ENCODE data around the gene ANKRD12.

ANKRD12 gene

DNA sequence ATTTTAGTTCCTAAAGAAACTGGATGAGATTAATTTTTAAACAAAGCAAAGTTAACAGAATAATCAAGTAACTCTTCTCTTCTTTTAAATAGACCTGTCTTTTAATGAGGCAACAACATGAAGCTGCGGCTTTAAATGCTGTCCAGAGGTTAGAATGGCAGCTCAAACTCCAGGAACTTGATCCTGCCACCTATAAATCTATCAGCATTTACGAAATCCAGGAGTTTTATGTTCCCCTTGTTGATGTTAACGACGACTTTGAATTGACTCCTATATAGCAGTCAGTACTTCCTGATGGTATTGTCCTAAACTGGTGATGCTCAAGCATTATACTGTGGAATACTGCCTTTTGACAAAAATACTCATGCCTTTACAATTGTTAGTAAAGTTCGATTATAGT is 144.3 kb downstream of the ANKRD12 start:
- POLR2A ChIA-PET: no interaction called here
- H3K4me3 ChIP-seq (ENCODE audit: low read depth, low read length): no peak overlapping the region

DNA sequence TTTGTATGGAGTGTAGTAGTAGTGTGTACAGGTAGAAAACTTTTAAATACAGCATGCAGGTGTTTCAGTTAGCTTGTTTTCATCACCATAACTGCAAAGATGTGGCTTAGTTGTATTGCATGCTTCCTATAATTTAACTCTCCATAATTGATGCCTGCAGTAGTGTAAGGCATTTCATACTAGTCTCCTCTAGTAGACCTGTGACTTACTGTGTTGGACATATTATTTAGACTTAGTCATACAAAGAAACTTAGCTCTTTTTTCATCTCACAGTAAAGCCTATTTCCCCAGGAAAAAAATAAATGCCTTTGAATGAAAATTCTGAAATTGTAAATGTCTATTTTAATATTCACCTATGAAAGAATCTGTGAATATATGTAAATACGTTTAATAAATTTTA is 145.2 kb downstream of the ANKRD12 start:
- Histone ChIP-seq H3K4me3 (ENCODE audit: low read depth, low read length) (no peak overlapping the region), H3K36me3 (ENCODE audit: control insufficient read depth in 2 of 2, insufficient read depth in 1 of 2, low read length in 2 of 2) (no peaks in the 10 kb centered on the region; a peak in 1 of 3 replicates), H3K27ac (ENCODE audit: extremely low read depth, low read depth, low read length) (no peak overlapping the region), H3K9me3 (ENCODE audit: control insufficient read depth, insufficient read depth, low read depth, low read length) (no peaks in the 10 kb centered on the region), H3K4me1 (ENCODE audit: control insufficient read depth, insufficient read depth, low read length) (no peaks in the 10 kb centered on the region)
- ChIA-PET CTCF (no interaction called here), POLR2A (interaction anchor here (0.6 kb wide), 1 partner anchor 809 kb away, joined by 3 read pairs; no protein-coding TSS in a partner anchor)
- TF ChIP-seq, protein P1, sequence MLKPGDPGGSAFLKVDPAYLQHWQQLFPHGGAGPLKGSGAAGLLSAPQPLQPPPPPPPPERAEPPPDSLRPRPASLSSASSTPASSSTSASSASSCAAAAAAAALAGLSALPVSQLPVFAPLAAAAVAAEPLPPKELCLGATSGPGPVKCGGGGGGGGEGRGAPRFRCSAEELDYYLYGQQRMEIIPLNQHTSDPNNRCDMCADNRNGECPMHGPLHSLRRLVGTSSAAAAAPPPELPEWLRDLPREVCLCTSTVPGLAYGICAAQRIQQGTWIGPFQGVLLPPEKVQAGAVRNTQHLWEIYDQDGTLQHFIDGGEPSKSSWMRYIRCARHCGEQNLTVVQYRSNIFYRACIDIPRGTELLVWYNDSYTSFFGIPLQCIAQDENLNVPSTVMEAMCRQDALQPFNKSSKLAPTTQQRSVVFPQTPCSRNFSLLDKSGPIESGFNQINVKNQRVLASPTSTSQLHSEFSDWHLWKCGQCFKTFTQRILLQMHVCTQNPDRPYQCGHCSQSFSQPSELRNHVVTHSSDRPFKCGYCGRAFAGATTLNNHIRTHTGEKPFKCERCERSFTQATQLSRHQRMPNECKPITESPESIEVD (tag by site-specific recombination; IDR thresholded peaks at IDR 0.05): no peak
- TF ChIP-seq ZNF677 (tag by site-specific recombination; IDR thresholded peaks at IDR 0.05): no peak
- TF ChIP-seq ZNF19 (tag by site-specific recombination; IDR thresholded peaks at IDR 0.05; ENCODE audit: low read depth): no peak
- TF ChIP-seq, protein P2, sequence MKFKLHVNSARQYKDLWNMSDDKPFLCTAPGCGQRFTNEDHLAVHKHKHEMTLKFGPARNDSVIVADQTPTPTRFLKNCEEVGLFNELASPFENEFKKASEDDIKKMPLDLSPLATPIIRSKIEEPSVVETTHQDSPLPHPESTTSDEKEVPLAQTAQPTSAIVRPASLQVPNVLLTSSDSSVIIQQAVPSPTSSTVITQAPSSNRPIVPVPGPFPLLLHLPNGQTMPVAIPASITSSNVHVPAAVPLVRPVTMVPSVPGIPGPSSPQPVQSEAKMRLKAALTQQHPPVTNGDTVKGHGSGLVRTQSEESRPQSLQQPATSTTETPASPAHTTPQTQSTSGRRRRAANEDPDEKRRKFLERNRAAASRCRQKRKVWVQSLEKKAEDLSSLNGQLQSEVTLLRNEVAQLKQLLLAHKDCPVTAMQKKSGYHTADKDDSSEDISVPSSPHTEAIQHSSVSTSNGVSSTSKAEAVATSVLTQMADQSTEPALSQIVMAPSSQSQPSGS (tag by site-specific recombination; IDR thresholded peaks at IDR 0.05; ENCODE audit: low read depth): no peak
- TF ChIP-seq ZNF335 (tag by site-specific recombination; conservative IDR thresholded peaks at IDR 0.05): no peak
- TF ChIP-seq, protein P3, sequence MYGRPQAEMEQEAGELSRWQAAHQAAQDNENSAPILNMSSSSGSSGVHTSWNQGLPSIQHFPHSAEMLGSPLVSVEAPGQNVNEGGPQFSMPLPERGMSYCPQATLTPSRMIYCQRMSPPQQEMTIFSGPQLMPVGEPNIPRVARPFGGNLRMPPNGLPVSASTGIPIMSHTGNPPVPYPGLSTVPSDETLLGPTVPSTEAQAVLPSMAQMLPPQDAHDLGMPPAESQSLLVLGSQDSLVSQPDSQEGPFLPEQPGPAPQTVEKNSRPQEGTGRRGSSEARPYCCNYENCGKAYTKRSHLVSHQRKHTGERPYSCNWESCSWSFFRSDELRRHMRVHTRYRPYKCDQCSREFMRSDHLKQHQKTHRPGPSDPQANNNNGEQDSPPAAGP (tag by site-specific recombination; IDR thresholded peaks at IDR 0.05): no peak
- no peak for TF ChIP-seq ZNF202 (tag by site-specific recombination; IDR thresholded peaks at IDR 0.05; ENCODE audit: borderline replicate concordance)
- TF ChIP-seq ZNF121 (tag by site-specific recombination; IDR thresholded peaks at IDR 0.05): no peak

More for the DNA sequence above, 144.3 kb downstream of the ANKRD12 start:
- no peaks in the 10 kb centered on the region for H3K9me3 ChIP-seq (ENCODE audit: control insufficient read depth, insufficient read depth, low read depth, low read length)
- H3K36me3 ChIP-seq (ENCODE audit: control insufficient read depth in 2 of 2, insufficient read depth in 1 of 2, low read length in 2 of 2): peaks cover under 1 to 6% of the 10 kb centered on the region in 2 experiments; a peak in 2 of 3 replicates
- H3K4me1 ChIP-seq (ENCODE audit: control insufficient read depth, insufficient read depth, low read length): no peaks in the 10 kb centered on the region
- CTCF ChIA-PET: no interaction called here
- H3K27ac ChIP-seq (ENCODE audit: extremely low read depth, low read depth, low read length): no peak overlapping the region
- TF ChIP-seq, protein P4, sequence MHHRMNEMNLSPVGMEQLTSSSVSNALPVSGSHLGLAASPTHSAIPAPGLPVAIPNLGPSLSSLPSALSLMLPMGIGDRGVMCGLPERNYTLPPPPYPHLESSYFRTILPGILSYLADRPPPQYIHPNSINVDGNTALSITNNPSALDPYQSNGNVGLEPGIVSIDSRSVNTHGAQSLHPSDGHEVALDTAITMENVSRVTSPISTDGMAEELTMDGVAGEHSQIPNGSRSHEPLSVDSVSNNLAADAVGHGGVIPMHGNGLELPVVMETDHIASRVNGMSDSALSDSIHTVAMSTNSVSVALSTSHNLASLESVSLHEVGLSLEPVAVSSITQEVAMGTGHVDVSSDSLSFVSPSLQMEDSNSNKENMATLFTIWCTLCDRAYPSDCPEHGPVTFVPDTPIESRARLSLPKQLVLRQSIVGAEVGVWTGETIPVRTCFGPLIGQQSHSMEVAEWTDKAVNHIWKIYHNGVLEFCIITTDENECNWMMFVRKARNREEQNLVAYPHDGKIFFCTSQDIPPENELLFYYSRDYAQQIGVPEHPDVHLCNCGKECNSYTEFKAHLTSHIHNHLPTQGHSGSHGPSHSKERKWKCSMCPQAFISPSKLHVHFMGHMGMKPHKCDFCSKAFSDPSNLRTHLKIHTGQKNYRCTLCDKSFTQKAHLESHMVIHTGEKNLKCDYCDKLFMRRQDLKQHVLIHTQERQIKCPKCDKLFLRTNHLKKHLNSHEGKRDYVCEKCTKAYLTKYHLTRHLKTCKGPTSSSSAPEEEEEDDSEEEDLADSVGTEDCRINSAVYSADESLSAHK (tag by site-specific recombination; IDR thresholded peaks at IDR 0.05): peak; percentile 41; the same call in 1 of the 2 replicates
- TF ChIP-seq SP3 (tag by site-specific recombination; IDR thresholded peaks at IDR 0.05): no peak

DNA sequence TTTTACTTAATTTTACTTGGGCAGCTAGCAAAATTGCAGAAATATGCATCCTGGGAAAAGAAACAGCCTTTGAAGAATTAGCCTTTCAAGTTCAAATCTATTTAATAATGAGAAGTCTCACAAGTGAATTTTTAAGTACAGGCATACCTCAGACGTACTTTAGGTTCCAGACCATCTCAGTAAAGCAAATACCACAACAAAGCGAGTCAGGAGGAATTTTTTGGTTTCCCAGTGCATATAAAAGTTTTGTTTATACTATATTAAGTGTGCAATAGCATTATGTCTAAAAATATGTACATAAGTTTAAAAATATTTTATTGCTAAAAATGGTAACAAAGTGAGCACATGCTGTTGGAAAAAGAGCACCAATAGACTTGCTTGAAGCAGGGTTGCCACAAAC is 147.2 kb downstream of the ANKRD12 start:
- Histone ChIP-seq H3K4me1 (ENCODE audit: control insufficient read depth, insufficient read depth, low read length) (no peaks in the 10 kb centered on the region), H3K9me3 (ENCODE audit: control insufficient read depth, insufficient read depth, low read depth, low read length) (no peaks in the 10 kb centered on the region), H3K27ac (ENCODE audit: extremely low read depth, low read depth, low read length) (no peak overlapping the region), H3K36me3 (ENCODE audit: control insufficient read depth in 2 of 2, insufficient read depth in 1 of 2, low read length in 2 of 2) (no peaks in the 10 kb centered on the region; a peak in 1 of 3 replicates), H3K4me3 (ENCODE audit: low read depth, low read length) (no peak overlapping the region)
- ChIA-PET POLR2A (no interaction called here), CTCF (interaction anchor here (0.6 kb wide), 1 partner anchor 67 kb away, joined by 3 read pairs; no protein-coding TSS in a partner anchor)
- TF ChIP-seq ZNF202 (tag by site-specific recombination; IDR thresholded peaks at IDR 0.05; ENCODE audit: borderline replicate concordance): no peak
- no peak for TF ChIP-seq ZFP41 (tag by site-specific recombination; IDR thresholded peaks at IDR 0.05; ENCODE audit: borderline replicate concordance)
- TF ChIP-seq ZNF48 (tag by site-specific recombination; IDR thresholded peaks at IDR 0.05): no peak
- TF ChIP-seq ZNF792 (tag by site-specific recombination; IDR thresholded peaks at IDR 0.05): no peak
- TF ChIP-seq, protein P5, sequence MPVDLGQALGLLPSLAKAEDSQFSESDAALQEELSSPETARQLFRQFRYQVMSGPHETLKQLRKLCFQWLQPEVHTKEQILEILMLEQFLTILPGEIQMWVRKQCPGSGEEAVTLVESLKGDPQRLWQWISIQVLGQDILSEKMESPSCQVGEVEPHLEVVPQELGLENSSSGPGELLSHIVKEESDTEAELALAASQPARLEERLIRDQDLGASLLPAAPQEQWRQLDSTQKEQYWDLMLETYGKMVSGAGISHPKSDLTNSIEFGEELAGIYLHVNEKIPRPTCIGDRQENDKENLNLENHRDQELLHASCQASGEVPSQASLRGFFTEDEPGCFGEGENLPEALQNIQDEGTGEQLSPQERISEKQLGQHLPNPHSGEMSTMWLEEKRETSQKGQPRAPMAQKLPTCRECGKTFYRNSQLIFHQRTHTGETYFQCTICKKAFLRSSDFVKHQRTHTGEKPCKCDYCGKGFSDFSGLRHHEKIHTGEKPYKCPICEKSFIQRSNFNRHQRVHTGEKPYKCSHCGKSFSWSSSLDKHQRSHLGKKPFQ (tag by site-specific recombination; IDR thresholded peaks at IDR 0.05): no peak
- no peak for TF ChIP-seq MYNN (tag by site-specific recombination; IDR thresholded peaks at IDR 0.05; ENCODE audit: borderline replicate concordance)
- no peak for TF ChIP-seq ZNF292 (tag by site-specific recombination; IDR thresholded peaks at IDR 0.05; ENCODE audit: borderline replicate concordance, low read depth)
- TF ChIP-seq, protein P6, sequence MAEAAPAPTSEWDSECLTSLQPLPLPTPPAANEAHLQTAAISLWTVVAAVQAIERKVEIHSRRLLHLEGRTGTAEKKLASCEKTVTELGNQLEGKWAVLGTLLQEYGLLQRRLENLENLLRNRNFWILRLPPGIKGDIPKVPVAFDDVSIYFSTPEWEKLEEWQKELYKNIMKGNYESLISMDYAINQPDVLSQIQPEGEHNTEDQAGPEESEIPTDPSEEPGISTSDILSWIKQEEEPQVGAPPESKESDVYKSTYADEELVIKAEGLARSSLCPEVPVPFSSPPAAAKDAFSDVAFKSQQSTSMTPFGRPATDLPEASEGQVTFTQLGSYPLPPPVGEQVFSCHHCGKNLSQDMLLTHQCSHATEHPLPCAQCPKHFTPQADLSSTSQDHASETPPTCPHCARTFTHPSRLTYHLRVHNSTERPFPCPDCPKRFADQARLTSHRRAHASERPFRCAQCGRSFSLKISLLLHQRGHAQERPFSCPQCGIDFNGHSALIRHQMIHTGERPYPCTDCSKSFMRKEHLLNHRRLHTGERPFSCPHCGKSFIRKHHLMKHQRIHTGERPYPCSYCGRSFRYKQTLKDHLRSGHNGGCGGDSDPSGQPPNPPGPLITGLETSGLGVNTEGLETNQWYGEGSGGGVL (tag by site-specific recombination; IDR thresholded peaks at IDR 0.05): no peak
- no peak for TF ChIP-seq SP3 (tag by site-specific recombination; IDR thresholded peaks at IDR 0.05)
- no peak for TF ChIP-seq ZNF324 (tag by site-specific recombination; IDR thresholded peaks at IDR 0.05)
- TF ChIP-seq ZNF791 (tag by site-specific recombination; IDR thresholded peaks at IDR 0.05): no peak
- no peak for TF ChIP-seq ZSCAN30 (tag by site-specific recombination; IDR thresholded peaks at IDR 0.05)
- TF ChIP-seq SETDB1 (IDR thresholded peaks at IDR 0.05; ENCODE audit: insufficient read length, low read length): no peak

Data from HEK293 (cell line).